Measurements from ENCODE around the gene ESF1. TPM values are rescaled to one million over a fixed set of nuclear protein-coding genes. Genes with fewer than 3 reads are reported as not detected.
"Not testable (repeated sequence)": the region's sequence is repeated elsewhere in the genome, so short reads cannot be mapped to it uniquely, and the experiment has no call there.

The ESF1 gene
- total and polyA plus RNA-seq, 2 experiments from 2014 or later = 6.8 to 9.3 TPM

- no peaks in the 10 kb centered on the region for H3K79me2 ChIP-seq
- no peaks in the 10 kb centered on the region for H3K27me3 ChIP-seq
- 98% methylated on average over 3 of the region's 3 CpGs for WGBS (ENCODE audit: low lambda C conversion rate, missing lambda C conversion rate)
Observed at GRCh38 chr20:13739731-13740649, 44.7 kb downstream of the ESF1 start.

GRCh38 chr20:13738187-13738586 is 46.5 kb downstream of the ESF1 start:
- not testable (repeated sequence) for H3K4me2 ChIP-seq; H3K4me3 ChIP-seq; H3K79me2 ChIP-seq; H3K36me3 ChIP-seq (replicated peaks; ENCODE audit: insufficient read depth, low read depth); H3K9me2 ChIP-seq (replicated peaks; ENCODE audit: insufficient read depth); H2AFZ ChIP-seq; H3K4me1 ChIP-seq (ENCODE audit: insufficient read depth); H3K27ac ChIP-seq; H3K9me3 ChIP-seq (ENCODE audit: low read depth); DNase-seq (ENCODE audit: low spot score); H4K20me1 ChIP-seq (ENCODE audit: insufficient read depth, poor library complexity, severe bottlenecking); H3K27me3 ChIP-seq
- 100% methylated on average over 1 of the region's 1 CpG for WGBS (ENCODE audit: low lambda C conversion rate, missing lambda C conversion rate)

More at GRCh38 chr20:13739731-13740649, 44.7 kb downstream of the ESF1 start:
- no peak for DNase-seq (ENCODE audit: low spot score)
- Histone ChIP-seq H3K9me3 (ENCODE audit: low read depth) (no peaks in the 10 kb centered on the region), H3K4me3 (no peak overlapping the region), H3K4me2 (no peak overlapping the region), H3K9me2 (replicated peaks; ENCODE audit: insufficient read depth) (no peaks in the 10 kb centered on the region), H4K20me1 (ENCODE audit: insufficient read depth, poor library complexity, severe bottlenecking) (no peaks in the 10 kb centered on the region), H3K27ac (no peak overlapping the region), H2AFZ (no peak overlapping the region), H3K36me3 (replicated peaks; ENCODE audit: insufficient read depth, low read depth) (no peaks in the 10 kb centered on the region), H3K4me1 (ENCODE audit: insufficient read depth) (peaks cover 5% of the 10 kb centered on the region)
- no peak for TF ChIP-seq CTCF (IDR thresholded peaks at IDR 0.05; ENCODE audit: poor library complexity)

- Histone ChIP-seq H3K4me2 (no peak overlapping the region), H3K36me3 (replicated peaks; ENCODE audit: insufficient read depth, low read depth) (no peaks in the 10 kb centered on the region), H3K4me3 (no peak overlapping the region), H3K27ac (peak overlapping the region; percentile 49), H4K20me1 (ENCODE audit: insufficient read depth, poor library complexity, severe bottlenecking) (no peaks in the 10 kb centered on the region), H3K4me1 (ENCODE audit: insufficient read depth) (peaks cover 5% of the 10 kb centered on the region), H3K9me3 (ENCODE audit: low read depth) (no peaks in the 10 kb centered on the region), H2AFZ (no peak overlapping the region), H3K9me2 (replicated peaks; ENCODE audit: insufficient read depth) (no peaks in the 10 kb centered on the region), H3K79me2 (no peaks in the 10 kb centered on the region), H3K27me3 (no peaks in the 10 kb centered on the region)
- WGBS (ENCODE audit: low lambda C conversion rate, missing lambda C conversion rate) = 77% methylated on average over 3 of the region's 3 CpGs
- DNase-seq (ENCODE audit: low spot score) = no peak
- TF ChIP-seq EZH2 (IDR thresholded peaks at IDR 0.05; ENCODE audit: borderline replicate concordance) (no peak), EZH2phosphoT487 (IDR thresholded peaks at IDR 0.05; ENCODE audit: low read depth, severe bottlenecking, unreplicated experiment) (no peak), CTCF (IDR thresholded peaks at IDR 0.05; ENCODE audit: poor library complexity) (no peak)
Observed at GRCh38 chr20:13736436-13737191, 48.1 kb downstream of the ESF1 start.

DNA sequence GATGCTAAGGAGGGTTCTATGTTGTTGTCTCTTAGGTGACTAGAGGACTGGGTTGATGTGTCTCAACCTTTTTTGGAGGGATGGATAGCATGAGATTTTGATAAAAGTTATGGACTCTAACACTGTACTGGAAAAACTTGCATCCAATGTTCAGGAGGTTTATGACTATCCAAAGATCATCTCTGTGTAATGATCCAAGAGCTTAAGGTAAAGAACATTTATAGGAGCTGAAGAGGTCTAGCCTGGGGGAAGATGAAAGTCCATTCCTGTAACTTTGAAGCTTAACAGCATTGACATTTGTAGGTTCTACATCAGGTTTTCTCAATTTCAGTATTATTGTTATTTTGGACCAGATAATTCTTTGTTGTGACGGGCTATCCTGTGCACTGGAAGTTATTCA is 48.9 kb downstream of the ESF1 start:
- no peaks in the 10 kb centered on the region for H3K27me3 ChIP-seq
- WGBS (ENCODE audit: low lambda C conversion rate, missing lambda C conversion rate) = 100% methylated on average over 1 of the region's 1 CpG
- no peak for DNase-seq (ENCODE audit: low spot score)

More for the DNA sequence above, 48.9 kb downstream of the ESF1 start:
- Histone ChIP-seq H3K4me1 (ENCODE audit: insufficient read depth) (peaks cover 5% of the 10 kb centered on the region), H3K4me2 (no peak overlapping the region), H3K4me3 (no peak overlapping the region), H3K79me2 (no peaks in the 10 kb centered on the region), H2AFZ (no peak overlapping the region), H4K20me1 (ENCODE audit: insufficient read depth, poor library complexity, severe bottlenecking) (no peaks in the 10 kb centered on the region), H3K36me3 (replicated peaks; ENCODE audit: insufficient read depth, low read depth) (no peaks in the 10 kb centered on the region), H3K27ac (no peak overlapping the region), H3K9me3 (ENCODE audit: low read depth) (no peaks in the 10 kb centered on the region), H3K9me2 (replicated peaks; ENCODE audit: insufficient read depth) (no peaks in the 10 kb centered on the region)
- TF ChIP-seq CTCF (IDR thresholded peaks at IDR 0.05; ENCODE audit: poor library complexity) (no peak), EZH2phosphoT487 (IDR thresholded peaks at IDR 0.05; ENCODE audit: low read depth, severe bottlenecking, unreplicated experiment) (no peak), EZH2 (IDR thresholded peaks at IDR 0.05; ENCODE audit: borderline replicate concordance) (no peak)
